ENCODE measurements around the gene USP17L13. TPM values are rescaled to one million over a fixed set of nuclear protein-coding genes. Genes with fewer than 3 reads are reported as not detected.

Gene USP17L13
- total RNA-seq, 1 experiment from 2014 or later, result not detected

Other genes with a start within 250 kb of the USP17L13 start
- gene FAM90A26, start 54.5 kb upstream of the USP17L13 start, total RNA-seq (2014; rRNA removed; shearing (Covaris generic); ENCODE audit: low replicate concordance), result not detected in 2 replicates
- gene USP17L10, start 14.2 kb upstream of the USP17L13 start, total RNA-seq (2014; rRNA removed; shearing (Covaris generic); ENCODE audit: low replicate concordance), result not detected in 2 replicates
- not detected in 2 replicates for gene USP17L11, start 9.5 kb upstream of the USP17L13 start, total RNA-seq (2014; rRNA removed; shearing (Covaris generic); ENCODE audit: low replicate concordance)
- not detected in 2 replicates for gene USP17L12, start 4.7 kb upstream of the USP17L13 start, total RNA-seq (2014; rRNA removed; shearing (Covaris generic); ENCODE audit: low replicate concordance)
- not detected in 2 replicates for gene USP17L15, start 9.5 kb downstream of the USP17L13 start, total RNA-seq (2014; rRNA removed; shearing (Covaris generic); ENCODE audit: low replicate concordance)
- not detected in 2 replicates for gene USP17L17, start 19.0 kb downstream of the USP17L13 start, total RNA-seq (2014; rRNA removed; shearing (Covaris generic); ENCODE audit: low replicate concordance)
- not detected in 2 replicates for gene USP17L18, start 23.7 kb downstream of the USP17L13 start, total RNA-seq (2014; rRNA removed; shearing (Covaris generic); ENCODE audit: low replicate concordance)
- not detected in 2 replicates for gene USP17L19, start 28.5 kb downstream of the USP17L13 start, total RNA-seq (2014; rRNA removed; shearing (Covaris generic); ENCODE audit: low replicate concordance)
- not detected in 2 replicates for gene USP17L20, start 33.2 kb downstream of the USP17L13 start, total RNA-seq (2014; rRNA removed; shearing (Covaris generic); ENCODE audit: low replicate concordance)
- not detected in 2 replicates for gene USP17L21, start 38.0 kb downstream of the USP17L13 start, total RNA-seq (2014; rRNA removed; shearing (Covaris generic); ENCODE audit: low replicate concordance)
- gene USP17L22, start 42.7 kb downstream of the USP17L13 start, total RNA-seq (2014; rRNA removed; shearing (Covaris generic); ENCODE audit: low replicate concordance), result not detected in 2 replicates
- gene USP17L24, start 100.3 kb downstream of the USP17L13 start, total RNA-seq (2014; rRNA removed; shearing (Covaris generic); ENCODE audit: low replicate concordance), result not detected in 2 replicates
- gene USP17L25, start 105.0 kb downstream of the USP17L13 start, total RNA-seq (2014; rRNA removed; shearing (Covaris generic); ENCODE audit: low replicate concordance), result not detected in 2 replicates
- gene USP17L26, start 109.8 kb downstream of the USP17L13 start, total RNA-seq (2014; rRNA removed; shearing (Covaris generic); ENCODE audit: low replicate concordance), result not detected in 2 replicates
- gene USP17L5, start 114.5 kb downstream of the USP17L13 start, total RNA-seq (2014; rRNA removed; shearing (Covaris generic); ENCODE audit: low replicate concordance), result not detected in 2 replicates
- not detected in 2 replicates for gene USP17L27, start 119.3 kb downstream of the USP17L13 start, total RNA-seq (2014; rRNA removed; shearing (Covaris generic); ENCODE audit: low replicate concordance)
- not detected in 2 replicates for gene USP17L28, start 124.0 kb downstream of the USP17L13 start, total RNA-seq (2014; rRNA removed; shearing (Covaris generic); ENCODE audit: low replicate concordance)
- gene USP17L29, start 128.7 kb downstream of the USP17L13 start, total RNA-seq (2014; rRNA removed; shearing (Covaris generic); ENCODE audit: low replicate concordance), result not detected in 2 replicates
- gene USP17L30, start 138.2 kb downstream of the USP17L13 start, total RNA-seq (2014; rRNA removed; shearing (Covaris generic); ENCODE audit: low replicate concordance), result not detected in 2 replicates
- not detected in 2 replicates for gene DEFB131A, start 219.5 kb downstream of the USP17L13 start, total RNA-seq (2014; rRNA removed; shearing (Covaris generic); ENCODE audit: low replicate concordance)

Measured in Caki2 (cell line).